Forelimb muscle (tissue), 1 donor: ENCODE results near the gene NDUFAB1. TPM values are rescaled to one million over a fixed set of nuclear protein-coding genes. Genes with fewer than 3 reads are reported as not detected.
"Not testable (repeated sequence)": the region's sequence is repeated elsewhere in the genome, so short reads cannot be mapped to it uniquely, and the experiment has no call there.

Experiments
- DNase-seq: peaks from one replicate; pipeline ENCODE4 v3.0.0-alpha.2; 2013; ENCODE audit warnings: low read depth
- polyA plus RNA-seq: library from polyadenylated mRNA; unstranded; fragments of 120-200 nt; gene quantifications from one replicate; pipeline ENCODE4 v1.2.1, GENCODE V29; 2013; ENCODE audit not compliant: insufficient read length

NDUFAB1 gene
- polyA plus RNA-seq: 88.7 TPM

GRCh38 chr16:23595951-23596720 is at the start of gene NDUFAB1:
Gene NDUFAB1, minus strand, starts transcription at chr16:23596316. Its CDS starts 26 bp downstream, at chr16:23596290.
- peak; percentile 79 for DNase-seq

- DNase-seq: no peak
These were observed 46.2 kb upstream of the NDUFAB1 start for GRCh38 chr16:23642246-23642774.

- peak; percentile 88 for DNase-seq
These were observed 45.0 kb upstream of the NDUFAB1 start, which contains the start of the genes DCTN5 and PALB2 for GRCh38 chr16:23640931-23641765. Gene DCTN5, plus strand, starts transcription at chr16:23641466. Its CDS starts 77 bp downstream, at chr16:23641543. Gene PALB2, minus strand, starts transcription at chr16:23641310. Its CDS starts 153 bp downstream, at chr16:23641157.

GRCh38 chr16:23640615-23640930 is 44.5 kb upstream of the NDUFAB1 start:
- DNase-seq: no peak

- DNase-seq: no peak
These were observed 39.8 kb upstream of the NDUFAB1 start for GRCh38 chr16:23635958-23636357.

GRCh38 chr16:23634461-23635036 is 38.4 kb upstream of the NDUFAB1 start:
- DNase-seq: no peak

GRCh38 chr16:23631874-23632273 is 35.8 kb upstream of the NDUFAB1 start:
- DNase-seq: not testable (repeated sequence)

- DNase-seq: no peak
These were observed 33.4 kb upstream of the NDUFAB1 start for GRCh38 chr16:23629516-23629915.

- no peak for DNase-seq
These were observed 28.0 kb upstream of the NDUFAB1 start for GRCh38 chr16:23624092-23624491.

- no peak for DNase-seq
These were observed 19.7 kb upstream of the NDUFAB1 start for GRCh38 chr16:23615805-23616204.

- no peak for DNase-seq
These were observed 15.8 kb upstream of the NDUFAB1 start for GRCh38 chr16:23611936-23612335.

GRCh38 chr16:23610905-23611304 is 14.8 kb upstream of the NDUFAB1 start:
- not testable (repeated sequence) for DNase-seq

- no peak for DNase-seq
These were observed 13.8 kb upstream of the NDUFAB1 start for GRCh38 chr16:23609929-23610328.

GRCh38 chr16:23608194-23608593 is 12.1 kb upstream of the NDUFAB1 start:
- no peak for DNase-seq

- no peak for DNase-seq
These were observed 11.6 kb upstream of the NDUFAB1 start for GRCh38 chr16:23607726-23608125.

- no peak for DNase-seq
These were observed 1.1 kb upstream of the NDUFAB1 start for GRCh38 chr16:23597003-23597756.

- DNase-seq: no peak
These were observed 718 bp downstream of the NDUFAB1 start for GRCh38 chr16:23595246-23595950.

GRCh38 chr16:23594186-23594585 is 1.9 kb downstream of the NDUFAB1 start:
- DNase-seq: no peak

GRCh38 chr16:23590181-23590580 is 5.9 kb downstream of the NDUFAB1 start:
- no peak for DNase-seq

GRCh38 chr16:23587726-23588125 is 8.4 kb downstream of the NDUFAB1 start:
- no peak for DNase-seq
